ENCODE data around the gene TCEANC2. TPM values are rescaled to one million over a fixed set of nuclear protein-coding genes. Genes with fewer than 3 reads are reported as not detected.
A peak's percentile ranks its signal among the peaks of the same experiment; 100 is the strongest.
"Not testable (repeated sequence)": the region's sequence is repeated elsewhere in the genome, so short reads cannot be mapped to it uniquely, and the experiment has no call there.

Gene TCEANC2
- total RNA-seq, 1 experiment from 2014 or later = 3.9 TPM

- in situ Hi-C loops (cut with HindIII; ENCODE audit: low pct_unique_long_range_greater_than_20kb, low sequenced_read_pairs) = no loop called here
- DNase-seq (ENCODE audit: low read depth, low spot score) = no peak
Measured at GRCh38 chr1:54018635-54019034, 34.8 kb upstream of the TCEANC2 start.

DNA sequence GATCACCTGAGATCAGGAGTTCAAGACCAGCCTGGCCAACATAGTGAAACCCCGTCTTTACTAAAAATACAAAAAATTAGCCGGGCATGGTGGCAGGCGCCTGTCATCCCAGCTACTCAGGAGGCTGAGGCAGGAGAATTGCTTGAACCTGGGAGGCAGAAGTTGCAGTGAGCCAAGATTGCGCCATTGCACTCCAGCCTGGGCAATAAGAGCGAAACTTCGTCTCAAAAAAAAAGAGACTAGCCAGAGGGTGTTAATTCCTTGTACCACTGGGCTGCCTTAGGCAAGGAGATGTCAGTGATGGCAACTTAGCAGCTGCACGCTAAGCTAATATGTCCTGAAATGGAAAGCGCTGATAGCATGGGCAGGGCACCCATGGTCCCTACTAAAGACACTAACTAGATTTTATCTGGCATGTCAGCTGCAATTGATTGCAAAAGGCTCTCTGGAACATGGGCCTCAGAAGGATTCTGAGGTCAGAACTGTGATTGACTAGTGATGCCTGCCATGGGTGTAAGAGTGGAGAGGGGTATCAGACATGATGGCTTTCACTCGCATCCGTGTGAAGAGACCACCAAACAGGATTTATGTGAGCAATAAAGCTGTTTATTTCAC is 33.7 kb upstream of the TCEANC2 start:
- DNase-seq (ENCODE audit: low read depth, low spot score); in situ Hi-C loops (cut with HindIII; ENCODE audit: low pct_unique_long_range_greater_than_20kb, low sequenced_read_pairs): not testable (repeated sequence)

GRCh38 chr1:54024358-54024757 is 29.1 kb upstream of the TCEANC2 start:
- in situ Hi-C loops (cut with HindIII; ENCODE audit: low pct_unique_long_range_greater_than_20kb, low sequenced_read_pairs) = no loop called here
- DNase-seq (ENCODE audit: low read depth, low spot score) = no peak

DNA sequence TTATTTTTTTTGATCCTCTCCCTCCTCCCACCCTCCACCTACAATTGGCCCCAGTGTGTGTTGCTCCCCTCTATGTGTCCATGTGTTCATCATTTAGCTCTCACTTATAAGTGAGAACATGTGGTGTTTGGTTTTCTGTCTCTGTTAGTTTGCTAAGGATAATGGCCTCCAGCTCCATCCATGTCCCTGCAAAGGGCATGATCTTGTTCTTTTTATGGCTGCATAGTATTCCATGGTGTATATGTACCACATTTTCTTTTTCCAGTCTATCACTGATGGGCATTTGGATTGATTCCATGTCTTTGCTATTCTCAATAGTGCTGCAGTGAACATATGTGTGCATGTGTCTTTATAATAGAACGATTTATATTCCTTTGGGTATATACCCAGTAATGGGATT is 28.6 kb upstream of the TCEANC2 start:
- in situ Hi-C loops (cut with HindIII; ENCODE audit: low pct_unique_long_range_greater_than_20kb, low sequenced_read_pairs); DNase-seq (ENCODE audit: low read depth, low spot score): not testable (repeated sequence)

DNA sequence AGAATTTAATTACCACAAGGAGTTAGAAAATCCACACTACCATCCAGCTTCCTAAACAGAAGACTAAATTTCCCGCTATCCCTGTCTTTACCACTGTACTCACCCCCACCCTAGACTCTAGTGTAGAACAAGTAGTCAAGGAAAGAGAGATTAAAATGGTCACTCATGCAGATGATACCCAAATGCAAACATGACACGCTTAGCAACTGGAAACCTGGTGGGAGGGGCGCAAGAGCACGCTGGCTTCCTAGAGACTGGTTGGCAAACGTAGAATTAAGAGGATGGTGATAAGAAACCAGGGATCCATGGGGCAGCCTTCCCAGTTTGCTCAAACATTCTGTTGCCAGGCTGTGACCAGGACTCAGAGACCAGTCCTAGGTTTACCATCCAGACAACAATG is 25.6 kb upstream of the TCEANC2 start:
- in situ Hi-C loops (cut with HindIII; ENCODE audit: low pct_unique_long_range_greater_than_20kb, low sequenced_read_pairs) = no loop called here
- no peak for DNase-seq (ENCODE audit: low read depth, low spot score)

DNA sequence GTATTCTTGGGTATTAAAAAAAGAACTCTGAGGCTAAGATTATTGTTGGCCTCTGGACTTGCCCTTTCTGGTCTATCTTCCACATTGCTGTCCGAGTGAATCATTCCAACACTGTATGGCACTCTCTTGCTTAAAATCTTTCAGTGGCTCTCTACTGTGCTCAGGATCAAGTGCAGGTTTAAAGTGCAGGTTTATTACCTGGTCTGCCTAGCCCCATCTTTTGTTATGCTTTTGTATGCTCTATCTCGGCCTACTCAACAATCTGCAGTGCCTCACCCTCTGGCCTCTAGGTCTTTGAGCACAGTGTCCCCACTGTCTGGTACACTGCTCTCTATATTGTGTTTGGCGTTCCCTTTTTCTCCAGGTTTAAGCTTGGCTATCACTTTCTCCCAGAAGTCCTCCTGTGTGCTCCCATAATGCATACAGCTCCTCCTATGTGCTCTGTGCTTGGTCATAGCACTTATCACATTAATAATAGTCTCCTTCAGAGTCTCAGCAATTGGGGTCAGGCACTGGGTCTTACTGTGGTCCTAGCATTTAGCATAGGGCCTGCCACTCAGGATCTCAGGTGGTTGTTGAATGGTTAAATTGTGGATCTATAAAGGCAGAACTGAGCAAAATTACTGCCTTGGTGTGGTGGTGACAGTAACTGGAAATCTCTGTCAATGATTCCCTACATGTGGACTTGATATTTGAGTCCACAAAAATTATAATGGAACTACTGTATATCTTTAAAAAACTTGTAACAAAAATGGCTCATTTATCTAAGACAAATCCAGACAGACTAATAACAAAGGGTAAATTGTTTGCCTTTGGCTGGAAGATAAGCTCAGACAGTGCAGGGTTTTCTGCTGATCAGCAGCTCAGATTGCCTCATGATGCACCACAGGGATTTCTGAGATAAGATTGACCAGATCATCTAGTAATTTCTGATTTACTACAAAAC is 24.8 kb upstream of the TCEANC2 start:
- in situ Hi-C loops (cut with HindIII; ENCODE audit: low pct_unique_long_range_greater_than_20kb, low sequenced_read_pairs) = no loop called here
- DNase-seq (ENCODE audit: low read depth, low spot score) = peak; percentile 91

DNA sequence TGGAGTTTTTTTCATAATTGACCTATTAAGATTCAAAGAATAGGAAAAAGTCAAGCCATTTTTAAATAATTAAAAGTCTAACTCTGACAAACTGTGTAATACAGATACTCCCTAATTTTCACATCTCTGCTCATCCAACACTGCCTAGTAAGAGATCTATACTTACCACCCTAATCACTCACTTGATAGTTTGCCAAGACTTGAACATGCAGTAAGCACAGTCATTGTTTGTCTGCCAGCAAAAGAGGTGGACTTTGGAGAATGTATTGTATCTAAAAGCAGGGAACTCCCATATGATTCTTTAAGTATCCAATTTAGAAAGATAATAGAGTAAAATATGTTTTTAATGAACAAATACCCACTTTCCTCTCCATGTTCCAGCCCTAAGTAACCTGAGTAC is 15.9 kb upstream of the TCEANC2 start:
- in situ Hi-C loops (cut with HindIII; ENCODE audit: low pct_unique_long_range_greater_than_20kb, low sequenced_read_pairs) = no loop called here
- no peak for DNase-seq (ENCODE audit: low read depth, low spot score)

DNA sequence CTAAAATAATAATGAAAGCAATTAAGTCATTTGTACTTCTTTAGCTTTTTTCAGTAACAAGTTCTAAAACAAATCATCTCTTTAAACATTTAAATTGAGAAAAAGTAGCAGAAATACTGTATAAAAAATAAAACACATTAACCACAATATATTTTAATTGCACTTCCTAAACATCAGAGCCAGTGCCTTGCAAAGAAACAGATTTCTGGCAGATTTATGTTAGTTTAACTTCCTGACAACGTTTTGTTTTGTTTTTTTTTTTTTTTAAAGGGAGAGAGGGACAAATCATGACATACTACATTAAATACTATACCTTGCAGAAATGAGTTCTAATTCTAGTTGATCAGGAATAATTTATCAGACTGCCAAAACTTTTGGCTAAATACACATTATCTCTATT is 11.6 kb upstream of the TCEANC2 start:
- DNase-seq (ENCODE audit: low read depth, low spot score) = no peak
- in situ Hi-C loops (cut with HindIII; ENCODE audit: low pct_unique_long_range_greater_than_20kb, low sequenced_read_pairs) = no loop called here

DNA sequence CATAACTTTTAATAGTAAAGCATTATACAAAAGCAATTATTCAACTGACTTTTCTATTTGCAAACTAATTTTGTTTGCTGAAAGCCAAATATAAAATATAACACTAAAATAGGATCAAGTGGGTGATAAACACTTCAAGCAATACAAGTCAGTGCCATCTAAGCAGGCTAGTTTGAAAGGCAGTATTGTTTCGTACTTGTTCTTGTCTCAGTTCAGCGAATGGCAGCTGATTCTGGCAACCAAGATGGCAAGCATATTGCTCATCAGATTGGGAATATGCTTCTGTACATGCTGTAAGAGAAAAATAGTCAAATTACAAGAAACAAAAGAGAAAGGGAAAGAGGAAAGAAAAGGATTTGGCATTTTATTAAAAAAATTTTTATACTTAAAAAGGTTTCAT is 7.9 kb upstream of the TCEANC2 start:
- peak; percentile 46 for DNase-seq (ENCODE audit: low read depth, low spot score)
- in situ Hi-C loops (cut with HindIII; ENCODE audit: low pct_unique_long_range_greater_than_20kb, low sequenced_read_pairs) = no loop called here

DNA sequence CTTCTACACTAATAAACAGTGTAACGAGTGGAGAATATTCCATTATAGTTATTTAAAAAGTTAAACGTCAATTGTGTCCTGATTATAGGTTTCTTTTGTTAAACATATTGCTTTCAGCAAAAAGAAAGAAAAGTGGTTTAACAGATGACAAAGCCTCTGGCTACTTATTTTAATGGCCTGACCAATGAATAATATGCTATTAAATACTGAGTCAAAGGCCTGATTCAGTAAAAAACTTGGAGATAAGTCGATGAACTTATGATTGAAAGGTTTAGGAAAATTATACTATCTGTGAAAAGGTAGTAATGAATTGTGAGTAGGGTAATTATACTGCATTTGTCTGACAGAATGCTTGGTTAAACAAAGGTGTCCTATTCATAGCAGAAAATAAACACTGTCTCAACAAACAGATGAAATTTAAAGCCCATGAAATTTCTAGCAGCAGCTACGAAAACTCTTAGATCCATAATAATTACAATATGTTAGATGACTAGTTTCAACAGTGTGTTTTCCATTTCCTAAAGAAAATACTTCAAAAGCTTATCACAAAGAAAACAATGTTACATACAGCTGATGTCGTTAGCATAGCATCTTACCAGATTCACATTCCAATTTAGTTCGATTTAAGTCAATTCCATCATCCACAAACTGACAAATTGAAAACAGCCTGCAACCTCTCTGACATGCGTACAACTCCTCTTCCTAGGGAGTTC is 6.6 kb upstream of the TCEANC2 start:
- in situ Hi-C loops (cut with HindIII; ENCODE audit: low pct_unique_long_range_greater_than_20kb, low sequenced_read_pairs) = no loop called here

GRCh38 chr1:54047384-54048305 is 5.8 kb upstream of the TCEANC2 start:
- in situ Hi-C loops (cut with HindIII; ENCODE audit: low pct_unique_long_range_greater_than_20kb, low sequenced_read_pairs) = no loop called here
- no peak for DNase-seq (ENCODE audit: low read depth, low spot score)

More for the DNA sequence above, 6.6 kb upstream of the TCEANC2 start:
- no peak for DNase-seq (ENCODE audit: low read depth, low spot score)

GRCh38 chr1:54050435-54050834 is 3.0 kb upstream of the TCEANC2 start:
- DNase-seq (ENCODE audit: low read depth, low spot score); in situ Hi-C loops (cut with HindIII; ENCODE audit: low pct_unique_long_range_greater_than_20kb, low sequenced_read_pairs): not testable (repeated sequence)

GRCh38 chr1:54051933-54052430 is 1.4 kb upstream of the TCEANC2 start:
- DNase-seq (ENCODE audit: low read depth, low spot score) = no peak
- in situ Hi-C loops (cut with HindIII; ENCODE audit: low pct_unique_long_range_greater_than_20kb, low sequenced_read_pairs) = no loop called here

- peak; percentile 33 for DNase-seq (ENCODE audit: low read depth, low spot score)
- in situ Hi-C loops (cut with HindIII; ENCODE audit: low pct_unique_long_range_greater_than_20kb, low sequenced_read_pairs) = no loop called here
Measured at GRCh38 chr1:54052431-54052933, 926 bp upstream of the TCEANC2 start.

- no peak for DNase-seq (ENCODE audit: low read depth, low spot score)
- in situ Hi-C loops (cut with HindIII; ENCODE audit: low pct_unique_long_range_greater_than_20kb, low sequenced_read_pairs) = no loop called here
Measured at GRCh38 chr1:54053745-54054437, 483 bp downstream of the TCEANC2 start.

DNA sequence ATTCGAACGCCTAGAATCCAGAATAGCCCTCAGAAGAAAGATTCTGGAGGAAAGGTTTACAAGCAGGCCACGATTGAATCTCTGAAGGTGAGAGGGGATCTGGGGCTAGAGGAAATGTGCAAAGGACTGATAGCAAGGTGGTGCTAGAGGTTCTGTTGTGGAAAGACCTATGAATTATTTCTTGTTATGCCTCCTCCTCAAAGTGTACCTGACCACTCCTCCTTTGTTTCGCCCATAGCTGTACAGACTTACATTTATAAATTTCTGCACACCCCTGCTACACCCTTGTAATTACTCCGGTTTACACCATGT is 986 bp downstream of the TCEANC2 start:
- in situ Hi-C loops (cut with HindIII; ENCODE audit: low pct_unique_long_range_greater_than_20kb, low sequenced_read_pairs) = no loop called here
- DNase-seq (ENCODE audit: low read depth, low spot score) = no peak

- DNase-seq (ENCODE audit: low read depth, low spot score) = no peak
- in situ Hi-C loops (cut with HindIII; ENCODE audit: low pct_unique_long_range_greater_than_20kb, low sequenced_read_pairs) = no loop called here
Measured at GRCh38 chr1:54064299-54064698, 10.9 kb downstream of the TCEANC2 start.

All from SK-MEL-5 (cell line).